ENCODE measurements around the gene GHSR.

GRCh38 chr3:172447611-172448579 lies at the start of gene GHSR:
- no peak for TF ChIP-seq CTCF (IDR thresholded peaks at IDR 0.05; ENCODE audit: low read depth, low read length)
- TF ChIP-seq MYC (IDR thresholded peaks at IDR 0.05; ENCODE audit: low read depth, low read length), result no peak
- no peak for TF ChIP-seq POLR2A (IDR thresholded peaks at IDR 0.05; ENCODE audit: extremely low read depth, insufficient read length)
- no peak for TF ChIP-seq MAX (IDR thresholded peaks at IDR 0.05; ENCODE audit: low read depth, low read length)

Data from NB4 (cell line).